ENCODE measurements around the gene STARD5.

STARD5 gene

DNA sequence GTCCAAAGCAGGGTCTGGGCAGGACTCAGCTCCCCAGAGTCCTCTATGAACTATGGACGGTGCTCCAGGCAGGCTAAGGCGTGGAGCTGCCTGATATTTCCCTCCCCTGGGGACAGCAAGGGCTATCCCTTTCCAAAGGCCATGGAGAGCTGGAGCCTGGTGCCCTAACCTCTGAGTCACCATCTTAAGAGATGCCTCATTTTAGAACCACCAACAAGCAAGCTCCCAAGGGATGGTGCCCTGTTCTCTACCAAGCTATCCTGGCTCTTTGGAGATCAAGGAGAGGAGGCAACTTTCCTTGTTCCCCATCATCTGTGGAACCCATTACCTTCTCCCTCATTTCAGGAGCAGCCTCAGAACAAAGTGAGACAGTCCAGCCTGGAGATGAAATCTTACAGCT is 15.7 kb downstream of the STARD5 start:
- TF ChIP-seq CEBPB (IDR thresholded peaks at IDR 0.05) (no peak), YY1 (IDR thresholded peaks at IDR 0.05; ENCODE audit: low read depth) (no peak), FOXM1 (IDR thresholded peaks at IDR 0.05; ENCODE audit: borderline replicate concordance, low read depth) (no peak), TEAD4 (IDR thresholded peaks at IDR 0.05) (no peak), ZBTB7A (IDR thresholded peaks at IDR 0.05; ENCODE audit: low read depth) (no peak), CREB1 (IDR thresholded peaks at IDR 0.05; ENCODE audit: low read depth) (no peak), NFIC (IDR thresholded peaks at IDR 0.05) (no peak), TCF12 (IDR thresholded peaks at IDR 0.05; ENCODE audit: low read depth) (no peak), EP300 (IDR thresholded peaks at IDR 0.05; ENCODE audit: borderline replicate concordance) (no peak), TAF1 (IDR thresholded peaks at IDR 0.05; ENCODE audit: low read depth) (no peak)
- TF ChIP-seq, protein P1, sequence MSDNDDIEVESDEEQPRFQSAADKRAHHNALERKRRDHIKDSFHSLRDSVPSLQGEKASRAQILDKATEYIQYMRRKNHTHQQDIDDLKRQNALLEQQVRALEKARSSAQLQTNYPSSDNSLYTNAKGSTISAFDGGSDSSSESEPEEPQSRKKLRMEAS (IDR thresholded peaks at IDR 0.05) = no peak

DNA sequence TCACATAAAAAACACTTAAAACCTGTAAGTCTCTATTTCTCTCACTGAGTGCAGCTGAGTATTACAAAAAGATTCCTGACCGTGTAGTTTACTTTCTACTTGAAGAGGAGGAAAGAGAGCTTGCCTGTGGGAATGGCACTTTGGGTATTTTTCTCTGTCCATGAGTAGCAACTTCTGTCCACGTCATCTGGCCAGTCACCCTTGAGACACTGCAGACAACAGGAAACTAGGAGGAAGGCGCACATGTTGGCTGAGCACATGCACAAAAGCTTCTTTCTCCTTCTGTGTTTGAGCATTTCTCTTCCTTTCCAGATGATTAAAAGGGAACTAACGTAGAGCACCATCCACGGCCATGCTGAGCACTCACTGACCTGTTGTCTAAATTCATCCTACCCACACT is 19.7 kb downstream of the STARD5 start:
- TF ChIP-seq EGR1 (IDR thresholded peaks at IDR 0.05) (no peak), YY1 (IDR thresholded peaks at IDR 0.05; ENCODE audit: low read depth) (no peak), ZBTB7A (IDR thresholded peaks at IDR 0.05; ENCODE audit: low read depth) (no peak), EP300 (IDR thresholded peaks at IDR 0.05; ENCODE audit: borderline replicate concordance) (no peak)

GRCh38 chr15:81303244-81304225 is 20.4 kb downstream of the STARD5 start:
- TF ChIP-seq RAD21 (IDR thresholded peaks at IDR 0.05; ENCODE audit: low read depth) (no peak), TAF1 (IDR thresholded peaks at IDR 0.05; ENCODE audit: low read depth) (no peak), TCF12 (IDR thresholded peaks at IDR 0.05; ENCODE audit: low read depth) (no peak), CREB1 (IDR thresholded peaks at IDR 0.05; ENCODE audit: low read depth) (no peak), CEBPB (IDR thresholded peaks at IDR 0.05) (no peak)
- TF ChIP-seq, protein P2, sequence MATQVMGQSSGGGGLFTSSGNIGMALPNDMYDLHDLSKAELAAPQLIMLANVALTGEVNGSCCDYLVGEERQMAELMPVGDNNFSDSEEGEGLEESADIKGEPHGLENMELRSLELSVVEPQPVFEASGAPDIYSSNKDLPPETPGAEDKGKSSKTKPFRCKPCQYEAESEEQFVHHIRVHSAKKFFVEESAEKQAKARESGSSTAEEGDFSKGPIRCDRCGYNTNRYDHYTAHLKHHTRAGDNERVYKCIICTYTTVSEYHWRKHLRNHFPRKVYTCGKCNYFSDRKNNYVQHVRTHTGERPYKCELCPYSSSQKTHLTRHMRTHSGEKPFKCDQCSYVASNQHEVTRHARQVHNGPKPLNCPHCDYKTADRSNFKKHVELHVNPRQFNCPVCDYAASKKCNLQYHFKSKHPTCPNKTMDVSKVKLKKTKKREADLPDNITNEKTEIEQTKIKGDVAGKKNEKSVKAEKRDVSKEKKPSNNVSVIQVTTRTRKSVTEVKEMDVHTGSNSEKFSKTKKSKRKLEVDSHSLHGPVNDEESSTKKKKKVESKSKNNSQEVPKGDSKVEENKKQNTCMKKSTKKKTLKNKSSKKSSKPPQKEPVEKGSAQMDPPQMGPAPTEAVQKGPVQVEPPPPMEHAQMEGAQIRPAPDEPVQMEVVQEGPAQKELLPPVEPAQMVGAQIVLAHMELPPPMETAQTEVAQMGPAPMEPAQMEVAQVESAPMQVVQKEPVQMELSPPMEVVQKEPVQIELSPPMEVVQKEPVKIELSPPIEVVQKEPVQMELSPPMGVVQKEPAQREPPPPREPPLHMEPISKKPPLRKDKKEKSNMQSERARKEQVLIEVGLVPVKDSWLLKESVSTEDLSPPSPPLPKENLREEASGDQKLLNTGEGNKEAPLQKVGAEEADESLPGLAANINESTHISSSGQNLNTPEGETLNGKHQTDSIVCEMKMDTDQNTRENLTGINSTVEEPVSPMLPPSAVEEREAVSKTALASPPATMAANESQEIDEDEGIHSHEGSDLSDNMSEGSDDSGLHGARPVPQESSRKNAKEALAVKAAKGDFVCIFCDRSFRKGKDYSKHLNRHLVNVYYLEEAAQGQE (IDR thresholded peaks at IDR 0.05; ENCODE audit: low read depth) = no peak
- TF ChIP-seq, protein P1 (IDR thresholded peaks at IDR 0.05) = no peak

GRCh38 chr15:81302701-81303109 is 21.2 kb downstream of the STARD5 start:
- TF ChIP-seq EP300 (IDR thresholded peaks at IDR 0.05; ENCODE audit: borderline replicate concordance) = no peak
- TF ChIP-seq CEBPB (IDR thresholded peaks at IDR 0.05) = no peak

GRCh38 chr15:81301815-81302399 is 22.0 kb downstream of the STARD5 start:
- TF ChIP-seq TCF12 (IDR thresholded peaks at IDR 0.05; ENCODE audit: low read depth) = no peak
- no peak for TF ChIP-seq USF1 (IDR thresholded peaks at IDR 0.05)
- no peak for TF ChIP-seq RAD21 (IDR thresholded peaks at IDR 0.05; ENCODE audit: low read depth)
- TF ChIP-seq, protein P1 (IDR thresholded peaks at IDR 0.05) = no peak
- no peak for TF ChIP-seq EGR1 (IDR thresholded peaks at IDR 0.05)
- TF ChIP-seq TAF1 (IDR thresholded peaks at IDR 0.05; ENCODE audit: low read depth) = no peak
- no peak for TF ChIP-seq EP300 (IDR thresholded peaks at IDR 0.05; ENCODE audit: borderline replicate concordance)
- no peak for TF ChIP-seq CREB1 (IDR thresholded peaks at IDR 0.05; ENCODE audit: low read depth)
- TF ChIP-seq FOXM1 (IDR thresholded peaks at IDR 0.05; ENCODE audit: borderline replicate concordance, low read depth) = no peak
- TF ChIP-seq TEAD4 (IDR thresholded peaks at IDR 0.05) = no peak
- TF ChIP-seq CEBPB (IDR thresholded peaks at IDR 0.05) = no peak
- TF ChIP-seq ZBTB7A (IDR thresholded peaks at IDR 0.05; ENCODE audit: low read depth) = no peak

- no peak for TF ChIP-seq USF1 (IDR thresholded peaks at IDR 0.05)
- no peak for TF ChIP-seq CREB1 (IDR thresholded peaks at IDR 0.05; ENCODE audit: low read depth)
- TF ChIP-seq, protein P2 (IDR thresholded peaks at IDR 0.05; ENCODE audit: low read depth) = no peak
- TF ChIP-seq EP300 (IDR thresholded peaks at IDR 0.05; ENCODE audit: borderline replicate concordance) = no peak
- TF ChIP-seq YY1 (IDR thresholded peaks at IDR 0.05; ENCODE audit: low read depth) = no peak
These were observed 22.6 kb downstream of the STARD5 start for GRCh38 chr15:81301385-81301784.
